Measurements from ENCODE around the gene OR13C8. TPM values are rescaled to one million over a fixed set of nuclear protein-coding genes. Genes with fewer than 3 reads are reported as not detected.

Gene OR13C8
- total RNA-seq, 1 experiment from 2014 or later = not detected

- Histone ChIP-seq H3K36me3 (ENCODE audit: control insufficient read depth in 1 of 2, insufficient read depth in 2 of 2, low read length in 2 of 2) (no peaks in the 10 kb centered on the region), H3K27ac (ENCODE audit: low read depth, low read length) (no peak overlapping the region), H3K4me3 (replicated peaks in 1 of 2; ENCODE audit: low read depth in 1 of 2, low read length in 2 of 2) (no peak overlapping the region), H2AFZ (ENCODE audit: low read depth, low read length, poor library complexity, severe bottlenecking) (no peak overlapping the region), H3K4me2 (ENCODE audit: low read length) (no peak overlapping the region), H3K9me3 (ENCODE audit: control insufficient read depth in 1 of 2, insufficient read depth in 1 of 2, low read depth in 1 of 2, low read length in 2 of 2) (no peaks in the 10 kb centered on the region), H3K27me3 (ENCODE audit: insufficient read depth, low read length) (no peaks in the 10 kb centered on the region), H3K79me2 (ENCODE audit: insufficient read depth, low read length) (no peaks in the 10 kb centered on the region), H4K20me1 (ENCODE audit: insufficient read depth) (no peaks in the 10 kb centered on the region), H3K9ac (ENCODE audit: low read length) (no peak overlapping the region), H3K9me2 (ENCODE audit: insufficient read depth) (no peaks in the 10 kb centered on the region), H3K4me1 (ENCODE audit: control insufficient read depth in 1 of 2, insufficient read depth in 2 of 2, low read length in 2 of 2) (no peaks in the 10 kb centered on the region)
- ATAC-seq (no peak), DNase-seq (ENCODE audit: low read depth, low spot score) (no peak)
- no peak for TF ChIP-seq ZBTB33 (IDR thresholded peaks at IDR 0.05; ENCODE audit: extremely low read depth, insufficient replicate concordance, low read length)
- no peak for TF ChIP-seq JUND (IDR thresholded peaks at IDR 0.05)
- no peak for TF ChIP-seq EGR1 (IDR thresholded peaks at IDR 0.05; ENCODE audit: low read depth)
- no peak for TF ChIP-seq TCF7L2 (IDR thresholded peaks at IDR 0.05; ENCODE audit: borderline replicate concordance, extremely low read depth, insufficient read depth, insufficient read length)
- TF ChIP-seq ATF3 (IDR thresholded peaks at IDR 0.05) = no peak
- TF ChIP-seq CTCF (IDR thresholded peaks at IDR 0.05 in 2 of 3, conservative IDR thresholded peaks at IDR 0.05 in 1 of 3; ENCODE audit: borderline replicate concordance in 1 of 3, insufficient read depth in 1 of 3, low read depth in 2 of 3, low read length in 2 of 3) = no peak
- no peak for TF ChIP-seq CEBPB (IDR thresholded peaks at IDR 0.05; ENCODE audit: low read depth)
- no peak for TF ChIP-seq ZNF274 (IDR thresholded peaks at IDR 0.05; ENCODE audit: low read depth, low read length)
- TF ChIP-seq YY1 (IDR thresholded peaks at IDR 0.05; ENCODE audit: extremely low read depth, insufficient replicate concordance, low read depth, low read length) = no peak
- TF ChIP-seq POLR2AphosphoS5 (IDR thresholded peaks at IDR 0.05; ENCODE audit: low read depth, low read length) = no peak
- TF ChIP-seq SIN3A (IDR thresholded peaks at IDR 0.05; ENCODE audit: low read depth) = no peak
- no peak for TF ChIP-seq SP1 (IDR thresholded peaks at IDR 0.05; ENCODE audit: low read depth)
- TF ChIP-seq REST (IDR thresholded peaks at IDR 0.05; ENCODE audit: low read depth) = no peak
- TF ChIP-seq ELF1 (IDR thresholded peaks at IDR 0.05; ENCODE audit: borderline replicate concordance, low read depth) = no peak
- TF ChIP-seq EZH2phosphoT487 (IDR thresholded peaks at IDR 0.05; ENCODE audit: borderline replicate concordance) = no peak
- no peak for TF ChIP-seq SRF (IDR thresholded peaks at IDR 0.05; ENCODE audit: low read depth)
- BruUV-seq (replicated peaks) = no TSS peak
- ChIA-PET CTCF (no interaction called here), RAD21 (ENCODE audit: low non-redundant PET in 1 of 2, low total read pairs in 2 of 2, uncharacterized antibody in 2 of 2, unreplicated experiment in 2 of 2) (no interaction called here), POLR2A (no interaction called here)
- intact Hi-C loops (cut with micrococcal nuclease) = no loop called here
These were observed 3.6 kb downstream of the OR13C8 start for GRCh38 chr9:104572612-104573011.
